VCaP (cell line): ENCODE measurements around the gene RAD51C.

Source experiments
- H3K27ac ChIP-seq: fragments of 450-650 bp; 2 replicates; pipeline ENCODE4 v1.5.1; 2017
- TF ChIP-seq, protein P1 (sequence below): fragments of 450-650 bp; conservative IDR thresholded peaks from 2 replicates; pipeline ENCODE4 v1.5.1; 2017; ENCODE audit warnings: mild to moderate bottlenecking, moderate library complexity

RAD51C gene

DNA sequence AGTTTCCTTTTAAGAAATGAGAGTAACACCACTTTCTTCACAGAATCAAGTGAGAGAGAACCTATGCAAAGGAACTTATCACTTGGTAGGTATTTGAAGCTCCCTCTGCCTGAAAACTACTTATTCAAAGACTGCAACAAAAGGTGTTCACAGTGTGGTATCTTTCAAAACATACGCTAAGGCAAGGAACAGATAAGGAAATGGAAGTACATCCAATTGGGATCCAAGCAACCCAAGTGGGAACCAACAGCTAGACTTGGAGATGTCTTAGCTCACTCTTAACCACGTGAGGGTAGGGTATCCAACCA is 62.8 kb downstream of the RAD51C start:
- TF ChIP-seq, protein P1, sequence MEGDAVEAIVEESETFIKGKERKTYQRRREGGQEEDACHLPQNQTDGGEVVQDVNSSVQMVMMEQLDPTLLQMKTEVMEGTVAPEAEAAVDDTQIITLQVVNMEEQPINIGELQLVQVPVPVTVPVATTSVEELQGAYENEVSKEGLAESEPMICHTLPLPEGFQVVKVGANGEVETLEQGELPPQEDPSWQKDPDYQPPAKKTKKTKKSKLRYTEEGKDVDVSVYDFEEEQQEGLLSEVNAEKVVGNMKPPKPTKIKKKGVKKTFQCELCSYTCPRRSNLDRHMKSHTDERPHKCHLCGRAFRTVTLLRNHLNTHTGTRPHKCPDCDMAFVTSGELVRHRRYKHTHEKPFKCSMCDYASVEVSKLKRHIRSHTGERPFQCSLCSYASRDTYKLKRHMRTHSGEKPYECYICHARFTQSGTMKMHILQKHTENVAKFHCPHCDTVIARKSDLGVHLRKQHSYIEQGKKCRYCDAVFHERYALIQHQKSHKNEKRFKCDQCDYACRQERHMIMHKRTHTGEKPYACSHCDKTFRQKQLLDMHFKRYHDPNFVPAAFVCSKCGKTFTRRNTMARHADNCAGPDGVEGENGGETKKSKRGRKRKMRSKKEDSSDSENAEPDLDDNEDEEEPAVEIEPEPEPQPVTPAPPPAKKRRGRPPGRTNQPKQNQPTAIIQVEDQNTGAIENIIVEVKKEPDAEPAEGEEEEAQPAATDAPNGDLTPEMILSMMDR: no peak
- peak overlapping the region; percentile 88 for H3K27ac ChIP-seq

- peak within 1 kb of the TSS; percentile 88 for H3K27ac ChIP-seq
- TF ChIP-seq, protein P1: no peak
Observed at GRCh38 chr17:58755577-58756245, 63.3 kb downstream of the RAD51C start, which contains the start of gene PPM1E. PPM1E (plus strand) TSS chr17:58755854.

DNA sequence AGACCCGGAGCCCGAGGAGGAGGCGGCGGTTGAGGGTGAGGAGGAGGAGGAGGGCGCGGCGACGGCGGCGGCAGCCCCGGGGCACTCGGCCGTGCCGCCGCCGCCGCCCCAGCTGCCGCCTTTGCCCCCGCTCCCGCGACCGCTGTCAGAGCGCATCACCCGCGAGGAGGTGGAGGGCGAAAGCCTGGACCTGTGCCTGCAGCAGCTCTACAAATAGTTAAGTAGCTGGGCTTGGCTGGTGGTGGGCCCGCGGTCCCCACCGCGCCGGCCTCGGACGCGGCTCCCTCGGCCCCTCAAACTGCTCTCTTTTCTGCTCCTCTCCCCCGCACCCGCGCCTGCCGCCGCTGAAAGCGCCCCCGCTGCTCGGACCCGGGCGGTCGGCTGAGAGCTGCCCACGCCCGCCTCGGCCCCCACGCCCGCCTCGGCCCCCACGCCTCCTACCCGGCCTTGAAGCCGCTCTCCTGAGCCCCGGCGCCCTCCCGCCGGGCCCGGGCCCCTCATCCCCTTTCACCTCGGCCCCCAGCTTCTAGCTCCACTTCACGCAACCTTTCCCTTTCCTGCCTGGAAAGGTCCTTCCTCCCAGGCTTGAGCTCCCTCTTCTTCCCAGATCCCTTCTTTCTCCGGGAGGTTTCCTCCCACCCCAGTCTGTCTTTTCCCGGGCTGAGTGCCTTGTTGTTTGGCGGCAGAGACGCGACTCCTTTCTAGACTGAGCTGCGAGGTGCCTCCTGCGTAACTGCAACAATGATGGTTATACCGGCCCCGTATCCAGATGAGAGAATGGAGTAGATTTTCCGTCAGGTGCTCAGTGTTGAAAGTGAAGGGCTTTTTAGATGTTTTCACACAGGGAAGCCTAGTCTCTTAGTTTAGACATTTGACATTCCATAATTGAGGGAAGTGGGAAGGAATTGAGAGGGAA is 64.1 kb downstream of the RAD51C start:
- H3K27ac ChIP-seq: peak overlapping the region; percentile 88

GRCh38 chr17:58757162-58757613 is 64.8 kb downstream of the RAD51C start:
- H3K27ac ChIP-seq: peak overlapping the region; percentile 88
- TF ChIP-seq, protein P1: no peak

More for the DNA sequence above, 64.1 kb downstream of the RAD51C start:
- TF ChIP-seq, protein P1: no peak

GRCh38 chr17:58758890-58759289 is 66.5 kb downstream of the RAD51C start:
- H3K27ac ChIP-seq: no peak overlapping the region
- TF ChIP-seq, protein P1: no peak

DNA sequence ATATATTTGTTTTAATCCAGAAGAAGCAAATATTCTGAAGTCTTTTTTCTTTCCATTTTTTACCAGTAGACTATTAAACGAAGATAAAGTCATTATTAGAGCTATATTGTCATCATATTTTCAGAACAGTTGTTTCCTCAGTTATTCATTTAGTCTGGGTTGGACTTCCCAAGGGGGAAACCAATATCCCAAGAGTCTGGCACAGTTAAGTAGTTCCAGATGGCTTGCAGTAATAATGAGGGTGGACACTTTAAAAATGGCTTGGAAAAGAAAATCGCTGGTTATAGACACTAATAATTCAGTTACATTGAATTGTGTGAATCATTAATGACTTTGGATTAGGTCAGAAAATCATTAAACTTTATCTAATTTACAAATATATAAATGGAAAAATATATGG is 67.1 kb downstream of the RAD51C start:
- TF ChIP-seq, protein P1: no peak
- no peak overlapping the region for H3K27ac ChIP-seq

GRCh38 chr17:58760248-58760647 is 67.8 kb downstream of the RAD51C start:
- no peak overlapping the region for H3K27ac ChIP-seq
- TF ChIP-seq, protein P1: no peak
